Activated CD4-positive, CD25-positive, alpha-beta regulatory T cell treated with anti-CD3 and anti-CD28 coated beads, Interleukin-2, amount 50 U/mL, for 16 hours (primary cell): ENCODE data around the gene GCDH.
A peak's percentile ranks its signal among the peaks of the same experiment; 100 is the strongest.
"Not testable (repeated sequence)": the region's sequence is repeated elsewhere in the genome, so short reads cannot be mapped to it uniquely, and the experiment has no call there.

Experiments used
- DNase-seq: peaks from one replicate; pipeline ENCODE4 v3.0.0-alpha.2; 2020; ENCODE audit warnings: low read depth, low spot score

Gene GCDH

GRCh38 chr19:12872941-12873890 lies 17.7 kb upstream of the GCDH start:
- DNase-seq, result no peak

- DNase-seq, result no peak
These were observed 16.8 kb upstream of the GCDH start for GRCh38 chr19:12873891-12874745.

- no peak for DNase-seq
These were observed 15.9 kb upstream of the GCDH start for GRCh38 chr19:12875086-12875485.

- DNase-seq, result no peak
These were observed 10.3 kb upstream of the GCDH start for GRCh38 chr19:12880551-12881171.

GRCh38 chr19:12881172-12881808 lies 9.7 kb upstream of the GCDH start, which contains the start of gene DNASE2:
Gene DNASE2 (minus strand): TSS chr19:12881449. CDS start chr19:12881375, 74 bp downstream.
- DNase-seq, result peak; percentile 70

GRCh38 chr19:12882589-12882988 lies 8.4 kb upstream of the GCDH start:
- DNase-seq, result no peak

GRCh38 chr19:12884202-12884601 lies 6.8 kb upstream of the GCDH start:
- DNase-seq, result no peak

- no peak for DNase-seq
These were observed 6.4 kb upstream of the GCDH start for GRCh38 chr19:12884627-12884925.

GRCh38 chr19:12884926-12885748 lies 5.8 kb upstream of the GCDH start:
- peak; percentile 73 for DNase-seq

GRCh38 chr19:12885749-12886650 lies 5.0 kb upstream of the GCDH start:
- no peak for DNase-seq

- no peak for DNase-seq
These were observed 4.3 kb upstream of the GCDH start for GRCh38 chr19:12886651-12886968.

- DNase-seq, result no peak
These were observed 3.8 kb upstream of the GCDH start, which contains the start of gene KLF1 for GRCh38 chr19:12886969-12887747. Gene KLF1 (minus strand): TSS chr19:12887201. CDS start chr19:12887140, 61 bp downstream.

GRCh38 chr19:12888006-12888603 lies 2.9 kb upstream of the GCDH start:
- no peak for DNase-seq

- not testable (repeated sequence) for DNase-seq
These were observed 617 bp upstream of the GCDH start for GRCh38 chr19:12890299-12890786.

- DNase-seq, result no peak
These were observed 627 bp downstream of the GCDH start for GRCh38 chr19:12891553-12892021.

GRCh38 chr19:12893582-12893981 lies 2.6 kb downstream of the GCDH start:
- no peak for DNase-seq

- DNase-seq, result no peak
These were observed 5.5 kb downstream of the GCDH start for GRCh38 chr19:12896460-12896859.

- DNase-seq, result no peak
These were observed 9.0 kb downstream of the GCDH start for GRCh38 chr19:12899891-12900518.
